Right lung (tissue), 5 donors: ENCODE data around the gene DNAJB6. TPM values are rescaled to one million over a fixed set of nuclear protein-coding genes. Genes with fewer than 3 reads are reported as not detected.

Experiments
- DNase-seq, 2 donors: peaks; one replicate each; pipeline ENCODE4 v3.0.0-alpha.2; 2013
- polyA plus RNA-seq, 5 donors: library from polyadenylated mRNA; unstranded; fragments of 120-200 nt; gene quantifications; one replicate each; pipeline versions ENCODE4 v1.2.1 to v1.2.3, GENCODE V29; 2013; ENCODE audit warnings: inconsistent platforms in 1 of 5, low replicate concordance in 1 of 5; ENCODE audit not compliant: insufficient read length in 5 of 5, insufficient read depth in 1 of 5

Gene DNAJB6
- polyA plus RNA-seq, 5 donors = 128 to 154 (median 140) TPM

GRCh38 chr7:157361537-157361936 is 24.7 kb downstream of the DNAJB6 start:
- no peak for DNase-seq

- DNase-seq = no peak
Observed at GRCh38 chr7:157362729-157363128, 25.9 kb downstream of the DNAJB6 start.

- no peak for DNase-seq
Observed at GRCh38 chr7:157366722-157367121, 29.9 kb downstream of the DNAJB6 start.

- no peak for DNase-seq
Observed at GRCh38 chr7:157368955-157369354, 32.2 kb downstream of the DNAJB6 start.

- no peak for DNase-seq
Observed at GRCh38 chr7:157370742-157371141, 33.9 kb downstream of the DNAJB6 start.

GRCh38 chr7:157371296-157371695 is 34.5 kb downstream of the DNAJB6 start:
- DNase-seq = no peak

- no peak for DNase-seq
Observed at GRCh38 chr7:157372300-157373232, 35.8 kb downstream of the DNAJB6 start.

- no peak for DNase-seq
Observed at GRCh38 chr7:157373493-157373892, 36.7 kb downstream of the DNAJB6 start.

GRCh38 chr7:157375410-157375809 is 38.6 kb downstream of the DNAJB6 start:
- DNase-seq = no peak

- DNase-seq = no peak
Observed at GRCh38 chr7:157377436-157378124, 40.8 kb downstream of the DNAJB6 start.

GRCh38 chr7:157378390-157378789 is 41.6 kb downstream of the DNAJB6 start:
- no peak for DNase-seq

GRCh38 chr7:157379493-157379892 is 42.7 kb downstream of the DNAJB6 start:
- DNase-seq = no peak

- no peak for DNase-seq
Observed at GRCh38 chr7:157380416-157380815, 43.6 kb downstream of the DNAJB6 start.

- no peak for DNase-seq
Observed at GRCh38 chr7:157383868-157384267, 47.1 kb downstream of the DNAJB6 start.

- no peak for DNase-seq
Observed at GRCh38 chr7:157384301-157384700, 47.5 kb downstream of the DNAJB6 start.

GRCh38 chr7:157386979-157387800 is 50.4 kb downstream of the DNAJB6 start:
- DNase-seq = peak; percentile 30 to 62

- DNase-seq = no peak
Observed at GRCh38 chr7:157388301-157388700, 51.5 kb downstream of the DNAJB6 start.

- DNase-seq = no peak
Observed at GRCh38 chr7:157389951-157390730, 53.3 kb downstream of the DNAJB6 start.

- no peak for DNase-seq
Observed at GRCh38 chr7:157391036-157391710, 54.4 kb downstream of the DNAJB6 start.

GRCh38 chr7:157392256-157393037 is 55.6 kb downstream of the DNAJB6 start:
- DNase-seq = no peak
